Measurements from ENCODE around the gene MUC5B. TPM values are rescaled to one million over a fixed set of nuclear protein-coding genes. Genes with fewer than 3 reads are reported as not detected.

Gene MUC5B
- total RNA-seq, 1 experiment from 2014 or later: 3.4 TPM

DNA sequence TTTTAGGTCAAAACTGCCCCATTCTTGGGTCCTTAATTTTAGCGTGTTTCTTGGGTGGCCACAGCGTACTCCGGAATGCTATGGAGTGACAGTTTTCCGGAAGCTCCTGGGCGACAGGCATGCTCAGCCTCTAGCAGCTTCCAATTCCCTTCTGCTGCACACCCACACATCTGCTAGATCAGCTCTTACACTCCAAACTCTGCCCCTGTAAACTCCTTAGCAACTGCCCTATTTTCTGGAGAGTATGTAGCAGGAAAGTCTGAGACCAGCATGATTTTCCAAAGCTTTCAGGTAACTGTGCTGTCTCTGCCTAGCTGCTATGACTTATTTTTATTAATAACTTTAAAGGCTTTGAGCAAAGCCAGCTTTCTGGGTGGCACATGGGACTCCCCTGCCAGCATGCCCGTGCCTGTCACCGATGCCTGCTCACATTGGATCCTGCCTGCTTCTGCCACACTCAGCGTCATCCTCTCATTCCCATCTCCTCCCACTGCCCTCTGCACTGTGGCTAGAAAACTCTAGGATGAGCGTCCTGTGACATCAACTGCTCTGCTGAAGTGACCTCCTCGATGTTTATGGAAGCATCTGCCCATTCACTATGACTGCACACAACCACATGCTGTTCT is 69.3 kb downstream of the MUC5B start:
- intact Hi-C loops (cut with micrococcal nuclease; ENCODE audit: unreplicated experiment): no loop called here
- Mint-ChIP-seq H3K27me3 (ENCODE audit: unreplicated experiment) (no peaks in the 10 kb centered on the region), H3K4me1 (ENCODE audit: low read depth, unreplicated experiment) (no peaks in the 10 kb centered on the region), H3K4me3 (ENCODE audit: low read depth, unreplicated experiment) (no peak overlapping the region), H3K9me3 (ENCODE audit: low read depth, unreplicated experiment) (no peaks in the 10 kb centered on the region), H3K27ac (ENCODE audit: unreplicated experiment) (no peak overlapping the region), H3K36me3 (ENCODE audit: insufficient read depth, unreplicated experiment) (peaks cover 20% of the 10 kb centered on the region)
- DNase-seq: no peak
- TF ChIP-seq CTCF (IDR thresholded peaks at IDR 0.05; ENCODE audit: unreplicated experiment): no peak
- CTCF ChIA-PET: no interaction called here
- BruUV-seq (replicated peaks): no TSS peak

GRCh38 chr11:1292644-1293618 is 70.1 kb downstream of the MUC5B start:
- DNase-seq: no peak
- intact Hi-C loops (cut with micrococcal nuclease; ENCODE audit: unreplicated experiment): no loop called here
- H3K9me3 Mint-ChIP-seq (ENCODE audit: low read depth, unreplicated experiment): no peaks in the 10 kb centered on the region
- no TSS peak for BruUV-seq (replicated peaks)
- H3K4me1 Mint-ChIP-seq (ENCODE audit: low read depth, unreplicated experiment): no peaks in the 10 kb centered on the region
- H3K36me3 Mint-ChIP-seq (ENCODE audit: insufficient read depth, unreplicated experiment): peaks cover 19% of the 10 kb centered on the region
- H3K4me3 Mint-ChIP-seq (ENCODE audit: low read depth, unreplicated experiment): no peak overlapping the region
- H3K27ac Mint-ChIP-seq (ENCODE audit: unreplicated experiment): no peak overlapping the region
- CTCF ChIA-PET: interaction anchor here (0.6 to 1.0 kb wide), 2 partner anchors 154 to 350 kb away, joined by 3 read pairs; no protein-coding TSS in a partner anchor
- TF ChIP-seq CTCF (IDR thresholded peaks at IDR 0.05; ENCODE audit: unreplicated experiment): no peak
- no peaks in the 10 kb centered on the region for H3K27me3 Mint-ChIP-seq (ENCODE audit: unreplicated experiment)

DNA sequence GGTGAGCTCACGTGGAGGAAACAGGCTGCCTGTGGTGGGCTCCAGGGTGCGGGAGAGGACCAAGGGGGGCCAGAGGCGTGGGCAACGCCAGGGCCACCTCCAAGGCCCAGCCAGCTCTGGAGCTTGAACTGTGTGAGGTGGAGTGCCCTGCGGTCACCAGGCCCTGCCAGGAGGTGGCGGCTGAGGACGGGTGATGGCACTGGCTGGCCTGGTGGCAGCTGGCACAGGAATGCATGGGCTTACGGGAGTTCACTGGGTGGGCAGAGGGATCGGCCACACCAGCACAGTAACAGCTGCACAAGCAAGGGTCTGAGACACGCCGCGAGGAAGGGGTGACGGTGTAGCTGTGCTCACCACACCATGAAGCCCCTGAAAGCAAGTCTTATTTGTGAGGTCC is 70.8 kb downstream of the MUC5B start:
- Mint-ChIP-seq H3K27me3 (ENCODE audit: unreplicated experiment) (no peaks in the 10 kb centered on the region), H3K9me3 (ENCODE audit: low read depth, unreplicated experiment) (no peaks in the 10 kb centered on the region), H3K4me1 (ENCODE audit: low read depth, unreplicated experiment) (no peaks in the 10 kb centered on the region), H3K27ac (ENCODE audit: unreplicated experiment) (no peak overlapping the region), H3K4me3 (ENCODE audit: low read depth, unreplicated experiment) (no peak overlapping the region), H3K36me3 (ENCODE audit: insufficient read depth, unreplicated experiment) (peaks cover 21% of the 10 kb centered on the region)
- CTCF ChIA-PET: interaction anchor here (0.6 to 1.0 kb wide), 2 partner anchors 153 to 349 kb away, joined by 3 read pairs; no protein-coding TSS in a partner anchor
- BruUV-seq (replicated peaks): no TSS peak
- TF ChIP-seq CTCF (IDR thresholded peaks at IDR 0.05; ENCODE audit: unreplicated experiment): peak; percentile 59
- intact Hi-C loops (cut with micrococcal nuclease; ENCODE audit: unreplicated experiment): no loop called here
- DNase-seq: peak; percentile 63

- CTCF ChIA-PET: no interaction called here
- no peak for TF ChIP-seq CTCF (IDR thresholded peaks at IDR 0.05; ENCODE audit: unreplicated experiment)
- H3K9me3 Mint-ChIP-seq (ENCODE audit: low read depth, unreplicated experiment): no peaks in the 10 kb centered on the region
Observed at GRCh38 chr11:1295086-1295485, 72.2 kb downstream of the MUC5B start.

More at GRCh38 chr11:1295086-1295485, 72.2 kb downstream of the MUC5B start:
- no TSS peak for BruUV-seq (replicated peaks)
- DNase-seq: no peak
- intact Hi-C loops (cut with micrococcal nuclease; ENCODE audit: unreplicated experiment): no loop called here
- H3K36me3 Mint-ChIP-seq (ENCODE audit: insufficient read depth, unreplicated experiment): peaks cover 15% of the 10 kb centered on the region
- H3K4me1 Mint-ChIP-seq (ENCODE audit: low read depth, unreplicated experiment): peaks cover 10% of the 10 kb centered on the region
- H3K27ac Mint-ChIP-seq (ENCODE audit: unreplicated experiment): no peak overlapping the region
- H3K27me3 Mint-ChIP-seq (ENCODE audit: unreplicated experiment): no peaks in the 10 kb centered on the region
- H3K4me3 Mint-ChIP-seq (ENCODE audit: low read depth, unreplicated experiment): no peak overlapping the region
